IPS DF 6.9 (cell line): Measurements from ENCODE around the gene FMO3.

Experiments used
- DNase-seq: peaks from one replicate; pipeline ENCODE4 v3.0.0-alpha.2; 2013; ENCODE audit warnings: low read depth, low spot score
- H3K27ac ChIP-seq: one replicate; pipeline ENCODE4 v1.5.1; 2013; ENCODE audit warnings: low read length, control low read depth
- H3K27me3 ChIP-seq: 2 replicates; pipeline ENCODE4 v1.6.1; 2013; ENCODE audit warnings: mild to moderate bottlenecking, low read length; ENCODE audit not compliant: control insufficient read depth, insufficient read depth
- H3K36me3 ChIP-seq: 2 replicates; pipeline ENCODE4 v1.6.1; 2013; ENCODE audit warnings: low read length; ENCODE audit not compliant: control insufficient read depth, insufficient read depth
- H3K4me1 ChIP-seq: 2 replicates; pipeline ENCODE4 v1.6.1; 2013; ENCODE audit warnings: low read length; ENCODE audit not compliant: control insufficient read depth, insufficient read depth
- H3K4me3 ChIP-seq: 2 replicates; pipeline ENCODE4 v1.5.1; 2013; ENCODE audit warnings: mild to moderate bottlenecking, low read length
- H3K9me3 ChIP-seq: 2 replicates; pipeline ENCODE4 v1.6.1; 2013; ENCODE audit warnings: low read length, inconsistent platforms; ENCODE audit not compliant: control insufficient read depth, insufficient read depth
- WGBS: extraction: QIAGEN DNeasy Blood & Tissue Kit; methylation state at CpG from one replicate; pipeline ENCODE4 v1.1.7; 2013; ENCODE audit warnings: mixed read lengths, missing lambda C conversion rate; ENCODE audit not compliant: insufficient read length, insufficient coverage; 5-methylcytosine and 5-hydroxymethylcytosine counted together

The FMO3 gene

DNA sequence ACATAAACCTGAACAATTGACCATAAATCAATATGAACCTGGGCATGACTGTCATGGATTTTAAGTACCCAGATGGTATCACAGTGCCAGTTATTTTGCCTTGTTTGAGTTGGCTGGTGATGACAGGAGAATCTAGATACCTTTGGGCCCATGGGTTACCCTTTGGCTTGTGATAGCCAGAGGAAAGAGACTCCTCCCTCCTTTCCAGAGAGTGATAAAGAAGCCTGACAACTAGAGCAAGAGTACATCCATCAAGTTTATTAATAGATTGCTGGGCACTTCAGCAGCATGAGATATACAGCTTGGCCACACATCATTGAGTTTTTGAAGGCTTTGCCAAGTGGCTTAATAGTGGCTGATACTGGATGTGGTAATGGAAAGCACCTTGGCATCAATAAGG, 6.6 kb upstream of the FMO3 start:
- no peak for DNase-seq
- no peaks in the 10 kb centered on the region for H3K9me3 ChIP-seq

DNA sequence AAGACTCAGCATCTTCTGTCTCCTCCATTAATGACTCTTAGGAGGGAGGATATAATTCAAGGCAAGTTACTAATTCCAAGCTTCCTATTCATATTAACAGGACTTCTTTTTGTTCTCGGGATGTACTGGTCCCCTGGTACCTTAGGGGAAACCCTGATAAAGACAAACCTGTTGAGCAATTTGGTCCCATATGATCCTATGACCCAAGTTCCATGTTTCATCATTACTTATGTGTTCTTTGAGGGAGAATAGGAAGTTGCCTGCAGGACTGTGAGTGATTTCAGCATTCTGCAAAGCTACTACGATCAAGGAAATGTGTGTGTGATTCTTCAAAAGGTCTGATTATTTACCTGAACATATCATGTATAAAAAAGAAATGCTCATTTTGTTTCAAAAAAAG, 5.8 kb upstream of the FMO3 start:
- H3K27ac ChIP-seq, result no peak overlapping the region
- no peaks in the 10 kb centered on the region for H3K4me1 ChIP-seq
- WGBS, result no CpG with 5 or more reads among the region's 2 CpGs
- H3K27me3 ChIP-seq, result no peaks in the 10 kb centered on the region
- H3K36me3 ChIP-seq, result no peaks in the 10 kb centered on the region
- no peak for DNase-seq
- no peaks in the 10 kb centered on the region for H3K9me3 ChIP-seq
- no peak overlapping the region for H3K4me3 ChIP-seq

More for the DNA sequence above, 6.6 kb upstream of the FMO3 start:
- Histone ChIP-seq H3K4me3 (no peak overlapping the region), H3K36me3 (no peaks in the 10 kb centered on the region), H3K27ac (no peak overlapping the region), H3K27me3 (no peaks in the 10 kb centered on the region), H3K4me1 (no peaks in the 10 kb centered on the region)

DNA sequence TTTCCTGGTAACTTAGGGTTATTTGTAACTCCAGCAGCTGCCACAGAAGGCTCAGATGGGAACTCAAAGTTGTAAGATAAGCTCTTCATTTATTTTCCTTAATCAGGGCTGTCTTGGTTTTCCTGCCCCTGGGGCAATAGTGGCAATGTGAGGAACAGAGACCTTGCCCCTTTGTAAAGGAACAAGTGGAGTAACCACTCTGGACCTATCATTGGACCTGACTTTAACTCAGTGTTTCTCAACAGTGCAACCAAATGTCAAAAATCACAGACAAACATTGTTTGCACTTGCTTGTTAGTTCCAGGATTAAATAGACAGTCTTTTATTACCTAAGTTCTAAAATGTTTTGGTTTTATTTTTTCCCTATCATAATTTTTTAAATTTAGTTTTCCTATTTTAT, 2.8 kb upstream of the FMO3 start:
- H3K36me3 ChIP-seq, result no peaks in the 10 kb centered on the region
- H3K27ac ChIP-seq, result no peak overlapping the region
- no peaks in the 10 kb centered on the region for H3K4me1 ChIP-seq
- DNase-seq, result no peak
- H3K9me3 ChIP-seq, result no peaks in the 10 kb centered on the region
- H3K4me3 ChIP-seq, result no peak overlapping the region
- no peaks in the 10 kb centered on the region for H3K27me3 ChIP-seq

DNA sequence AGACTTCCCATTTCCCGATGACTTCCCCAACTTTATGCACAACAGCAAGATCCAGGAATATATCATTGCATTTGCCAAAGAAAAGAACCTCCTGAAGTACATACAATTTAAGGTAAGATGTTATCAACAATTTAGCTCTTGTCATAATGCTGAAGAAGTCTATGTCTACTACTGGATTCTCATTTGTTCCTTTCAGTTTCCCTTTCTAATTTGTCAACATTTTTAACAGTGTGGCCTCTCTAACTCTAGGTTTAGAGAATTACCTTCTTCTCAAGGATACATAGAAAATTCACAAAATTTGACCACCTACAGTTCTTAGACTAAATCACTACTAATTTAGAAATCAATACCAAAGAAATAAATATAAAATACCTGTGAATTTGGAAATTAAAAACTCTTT, 13.2 kb downstream of the FMO3 start:
- no CpG with 5 or more reads among the region's 1 CpG for WGBS
- H3K36me3 ChIP-seq, result no peaks in the 10 kb centered on the region
- H3K9me3 ChIP-seq, result no peaks in the 10 kb centered on the region
- no peak overlapping the region for H3K27ac ChIP-seq
- H3K4me3 ChIP-seq, result no peak overlapping the region
- no peak for DNase-seq
- H3K27me3 ChIP-seq, result no peaks in the 10 kb centered on the region
- no peaks in the 10 kb centered on the region for H3K4me1 ChIP-seq

DNA sequence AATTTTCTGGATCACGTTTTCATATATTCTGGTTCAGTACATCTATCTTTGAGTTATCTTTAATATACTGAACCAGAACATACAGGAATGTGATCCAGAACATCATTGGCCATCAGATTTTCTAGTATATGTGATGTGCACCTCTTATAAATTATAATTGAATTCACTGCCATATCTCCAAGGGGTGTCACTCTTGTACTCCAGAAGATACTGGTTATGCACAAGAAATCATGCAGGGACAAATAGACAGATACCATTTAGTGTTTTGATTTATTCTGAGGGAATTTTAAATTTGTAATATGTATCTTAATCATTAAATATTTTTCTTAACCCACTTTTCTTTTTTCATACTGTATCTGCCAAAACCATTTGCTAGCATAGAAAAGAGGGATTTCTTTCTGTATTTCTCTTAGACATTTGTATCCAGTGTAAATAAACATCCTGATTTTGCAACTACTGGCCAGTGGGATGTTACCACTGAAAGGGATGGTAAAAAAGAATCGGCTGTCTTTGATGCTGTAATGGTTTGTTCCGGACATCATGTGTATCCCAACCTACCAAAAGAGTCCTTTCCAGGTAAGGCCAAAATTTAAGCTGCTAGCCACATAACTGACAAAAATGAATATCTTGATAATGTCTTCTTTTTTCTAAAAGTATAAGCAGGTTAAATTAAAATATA, 16.7 kb downstream of the FMO3 start:
- no peaks in the 10 kb centered on the region for H3K27me3 ChIP-seq
- no peak overlapping the region for H3K27ac ChIP-seq
- H3K4me1 ChIP-seq, result no peaks in the 10 kb centered on the region
- no CpG with 5 or more reads among the region's 3 CpGs for WGBS
- H3K9me3 ChIP-seq, result no peaks in the 10 kb centered on the region
- H3K36me3 ChIP-seq, result no peaks in the 10 kb centered on the region
- DNase-seq, result no peak
- no peak overlapping the region for H3K4me3 ChIP-seq

DNA sequence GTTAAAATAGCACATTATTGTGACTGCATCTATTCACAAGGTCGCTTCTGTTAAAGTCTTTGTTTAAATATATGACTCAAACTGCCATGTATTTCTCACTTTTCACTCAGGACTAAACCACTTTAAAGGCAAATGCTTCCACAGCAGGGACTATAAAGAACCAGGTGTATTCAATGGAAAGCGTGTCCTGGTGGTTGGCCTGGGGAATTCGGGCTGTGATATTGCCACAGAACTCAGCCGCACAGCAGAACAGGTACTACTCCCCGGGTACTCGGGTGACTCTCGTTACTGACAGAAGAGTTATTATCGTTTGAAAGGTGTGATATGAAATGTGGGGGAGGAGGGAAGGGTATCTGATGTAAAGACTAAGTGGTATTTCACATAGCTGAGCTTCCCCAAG, 17.3 kb downstream of the FMO3 start:
- Histone ChIP-seq H3K27me3 (no peaks in the 10 kb centered on the region), H3K4me1 (no peaks in the 10 kb centered on the region), H3K9me3 (no peaks in the 10 kb centered on the region), H3K27ac (no peak overlapping the region), H3K36me3 (no peaks in the 10 kb centered on the region), H3K4me3 (no peak overlapping the region)
- WGBS, result 100% methylated on average over 2 of the region's 8 CpGs
- no peak for DNase-seq

DNA sequence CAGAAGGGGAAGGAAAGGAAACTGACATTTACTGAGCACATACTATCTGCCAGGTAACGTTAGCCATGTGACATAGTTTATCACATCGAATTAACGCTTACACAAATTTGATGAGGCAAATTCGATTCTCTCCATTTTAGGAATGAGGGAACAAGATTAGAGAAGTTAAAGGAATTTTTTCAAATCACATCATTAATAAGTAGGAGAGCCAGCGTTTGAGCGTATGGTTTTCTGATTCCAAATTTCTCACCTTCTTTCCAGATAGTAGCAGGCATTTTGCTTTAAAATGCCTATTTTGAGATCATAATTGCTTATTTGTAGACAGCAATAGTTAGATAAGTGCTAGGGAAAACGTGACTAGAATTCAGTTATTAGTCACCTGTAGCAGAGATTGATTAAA, 19.3 kb downstream of the FMO3 start:
- H3K9me3 ChIP-seq, result no peaks in the 10 kb centered on the region; the same call in 1 of the 2 replicates
- no peak for DNase-seq
- no peak overlapping the region for H3K27ac ChIP-seq
- no peak overlapping the region for H3K4me3 ChIP-seq
- no peaks in the 10 kb centered on the region for H3K4me1 ChIP-seq
- H3K36me3 ChIP-seq, result no peaks in the 10 kb centered on the region
- no peaks in the 10 kb centered on the region for H3K27me3 ChIP-seq
- WGBS, result no CpG with 5 or more reads among the region's 7 CpGs

DNA sequence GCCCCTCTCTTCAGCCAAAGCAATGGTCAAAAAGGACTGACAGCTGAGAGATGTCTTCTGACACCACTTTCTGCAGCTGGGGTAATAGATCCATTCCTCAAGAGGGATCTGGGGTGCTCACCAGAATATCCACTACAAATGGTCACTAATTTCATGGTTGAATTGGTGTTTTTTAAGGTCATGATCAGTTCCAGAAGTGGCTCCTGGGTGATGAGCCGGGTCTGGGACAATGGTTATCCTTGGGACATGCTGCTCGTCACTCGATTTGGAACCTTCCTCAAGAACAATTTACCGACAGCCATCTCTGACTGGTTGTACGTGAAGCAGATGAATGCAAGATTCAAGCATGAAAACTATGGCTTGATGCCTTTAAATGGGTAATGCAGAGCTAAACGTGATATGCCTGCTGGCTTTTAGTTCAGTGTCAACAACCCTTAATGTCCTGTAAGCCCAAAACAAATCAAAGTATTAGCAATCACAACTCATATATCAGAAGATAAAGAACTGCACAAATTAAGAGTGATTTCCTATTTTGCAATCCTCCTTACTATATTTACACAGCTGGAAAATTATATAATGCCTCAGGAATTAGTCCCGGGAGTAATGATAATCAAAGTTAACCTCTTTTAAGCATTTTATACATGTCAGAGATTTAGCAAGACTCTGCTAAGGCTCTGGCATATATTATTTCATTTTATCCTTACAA, 20.1 kb downstream of the FMO3 start:
- Histone ChIP-seq H3K9me3 (no peaks in the 10 kb centered on the region; the same call in 1 of the 2 replicates), H3K4me1 (no peaks in the 10 kb centered on the region), H3K36me3 (no peaks in the 10 kb centered on the region), H3K27ac (no peak overlapping the region), H3K4me3 (no peak overlapping the region), H3K27me3 (no peaks in the 10 kb centered on the region)
- no CpG with 5 or more reads among the region's 7 CpGs for WGBS
- DNase-seq, result no peak

DNA sequence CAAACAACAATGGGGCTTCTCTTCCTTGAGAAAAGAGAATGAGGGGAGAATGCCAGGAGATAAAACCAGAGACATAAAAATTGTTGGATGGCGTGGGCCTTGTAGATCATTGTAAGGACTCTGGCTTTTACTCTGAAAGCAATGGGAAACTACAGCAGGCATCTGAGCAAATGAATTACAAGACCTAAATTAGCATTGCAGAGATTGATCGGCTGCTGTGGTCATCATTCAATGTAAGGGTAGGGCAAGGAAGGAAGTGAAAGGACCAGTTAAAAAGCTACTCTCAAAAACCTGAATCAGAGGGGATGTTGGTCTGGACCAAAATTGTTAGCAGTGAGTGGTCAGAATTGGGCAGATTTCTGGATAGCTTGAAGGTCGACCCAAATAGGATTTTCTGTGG, 21.4 kb downstream of the FMO3 start:
- no peak overlapping the region for H3K27ac ChIP-seq
- no peaks in the 10 kb centered on the region for H3K36me3 ChIP-seq
- H3K4me1 ChIP-seq, result no peaks in the 10 kb centered on the region
- H3K9me3 ChIP-seq, result no peaks in the 10 kb centered on the region; the same call in 1 of the 2 replicates
- H3K27me3 ChIP-seq, result no peaks in the 10 kb centered on the region
- no peak for DNase-seq
- WGBS, result no CpG with 5 or more reads among the region's 3 CpGs
- H3K4me3 ChIP-seq, result no peak overlapping the region

DNA sequence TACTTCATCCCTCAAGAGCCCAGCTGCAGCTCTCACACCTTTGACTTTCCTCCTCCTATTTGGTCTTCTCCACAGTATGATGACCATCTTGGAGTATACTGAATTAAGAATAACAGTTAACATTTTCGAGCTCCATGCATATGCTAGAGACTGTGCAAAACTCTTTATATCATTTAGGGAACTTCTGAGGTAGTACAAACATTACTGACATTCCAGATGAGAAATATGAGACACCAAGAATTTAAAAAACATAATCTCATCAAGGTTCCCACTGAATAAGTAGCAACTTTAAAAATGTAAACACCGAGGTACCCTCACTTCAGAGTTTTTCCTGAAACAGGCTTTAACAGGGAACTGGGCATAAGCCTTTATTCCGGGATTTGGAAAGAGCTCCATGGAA, 22.7 kb downstream of the FMO3 start:
- DNase-seq, result no peak
- H3K27me3 ChIP-seq, result no peaks in the 10 kb centered on the region
- no peaks in the 10 kb centered on the region for H3K4me1 ChIP-seq
- WGBS, result no CpG with 5 or more reads among the region's 3 CpGs
- no peak overlapping the region for H3K4me3 ChIP-seq
- H3K36me3 ChIP-seq, result no peaks in the 10 kb centered on the region
- no peak overlapping the region for H3K27ac ChIP-seq
- no peaks in the 10 kb centered on the region; the same call in 1 of the 2 replicates for H3K9me3 ChIP-seq
